ENCODE measurements around the gene PIGO. TPM values are rescaled to one million over a fixed set of nuclear protein-coding genes. Genes with fewer than 3 reads are reported as not detected.

PIGO gene
- total RNA-seq, 1 donor from 2014 or later: 27.8 TPM

GRCh38 chr9:35116898-35117551 is 20.6 kb upstream of the PIGO start:
- Histone ChIP-seq H3K36me3 (ENCODE audit: control insufficient read depth, insufficient read depth, low read length) (no peaks in the 10 kb centered on the region), H3K4me3 (ENCODE audit: low read depth, low read length) (peak overlapping the region; percentile 76), H3K27me3 (ENCODE audit: control insufficient read depth, insufficient read depth, low read length) (no peaks in the 10 kb centered on the region)
- TF ChIP-seq, protein P1, sequence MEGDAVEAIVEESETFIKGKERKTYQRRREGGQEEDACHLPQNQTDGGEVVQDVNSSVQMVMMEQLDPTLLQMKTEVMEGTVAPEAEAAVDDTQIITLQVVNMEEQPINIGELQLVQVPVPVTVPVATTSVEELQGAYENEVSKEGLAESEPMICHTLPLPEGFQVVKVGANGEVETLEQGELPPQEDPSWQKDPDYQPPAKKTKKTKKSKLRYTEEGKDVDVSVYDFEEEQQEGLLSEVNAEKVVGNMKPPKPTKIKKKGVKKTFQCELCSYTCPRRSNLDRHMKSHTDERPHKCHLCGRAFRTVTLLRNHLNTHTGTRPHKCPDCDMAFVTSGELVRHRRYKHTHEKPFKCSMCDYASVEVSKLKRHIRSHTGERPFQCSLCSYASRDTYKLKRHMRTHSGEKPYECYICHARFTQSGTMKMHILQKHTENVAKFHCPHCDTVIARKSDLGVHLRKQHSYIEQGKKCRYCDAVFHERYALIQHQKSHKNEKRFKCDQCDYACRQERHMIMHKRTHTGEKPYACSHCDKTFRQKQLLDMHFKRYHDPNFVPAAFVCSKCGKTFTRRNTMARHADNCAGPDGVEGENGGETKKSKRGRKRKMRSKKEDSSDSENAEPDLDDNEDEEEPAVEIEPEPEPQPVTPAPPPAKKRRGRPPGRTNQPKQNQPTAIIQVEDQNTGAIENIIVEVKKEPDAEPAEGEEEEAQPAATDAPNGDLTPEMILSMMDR (IDR thresholded peaks at IDR 0.05; ENCODE audit: insufficient read depth, low read length, poor library complexity, severe bottlenecking): peak; percentile 96
- no peak for DNase-seq (ENCODE audit: low read depth)

- TF ChIP-seq, protein P1 (IDR thresholded peaks at IDR 0.05; ENCODE audit: insufficient read depth, low read length, poor library complexity, severe bottlenecking): no peak
- peak overlapping the region; percentile 76 for H3K4me3 ChIP-seq (ENCODE audit: low read depth, low read length)
- no peaks in the 10 kb centered on the region for H3K27me3 ChIP-seq (ENCODE audit: control insufficient read depth, insufficient read depth, low read length)
- H3K36me3 ChIP-seq (ENCODE audit: control insufficient read depth, insufficient read depth, low read length): no peaks in the 10 kb centered on the region
- no peak for DNase-seq (ENCODE audit: low read depth)
Observed at GRCh38 chr9:35116539-35116897, 20.1 kb upstream of the PIGO start.

DNA sequence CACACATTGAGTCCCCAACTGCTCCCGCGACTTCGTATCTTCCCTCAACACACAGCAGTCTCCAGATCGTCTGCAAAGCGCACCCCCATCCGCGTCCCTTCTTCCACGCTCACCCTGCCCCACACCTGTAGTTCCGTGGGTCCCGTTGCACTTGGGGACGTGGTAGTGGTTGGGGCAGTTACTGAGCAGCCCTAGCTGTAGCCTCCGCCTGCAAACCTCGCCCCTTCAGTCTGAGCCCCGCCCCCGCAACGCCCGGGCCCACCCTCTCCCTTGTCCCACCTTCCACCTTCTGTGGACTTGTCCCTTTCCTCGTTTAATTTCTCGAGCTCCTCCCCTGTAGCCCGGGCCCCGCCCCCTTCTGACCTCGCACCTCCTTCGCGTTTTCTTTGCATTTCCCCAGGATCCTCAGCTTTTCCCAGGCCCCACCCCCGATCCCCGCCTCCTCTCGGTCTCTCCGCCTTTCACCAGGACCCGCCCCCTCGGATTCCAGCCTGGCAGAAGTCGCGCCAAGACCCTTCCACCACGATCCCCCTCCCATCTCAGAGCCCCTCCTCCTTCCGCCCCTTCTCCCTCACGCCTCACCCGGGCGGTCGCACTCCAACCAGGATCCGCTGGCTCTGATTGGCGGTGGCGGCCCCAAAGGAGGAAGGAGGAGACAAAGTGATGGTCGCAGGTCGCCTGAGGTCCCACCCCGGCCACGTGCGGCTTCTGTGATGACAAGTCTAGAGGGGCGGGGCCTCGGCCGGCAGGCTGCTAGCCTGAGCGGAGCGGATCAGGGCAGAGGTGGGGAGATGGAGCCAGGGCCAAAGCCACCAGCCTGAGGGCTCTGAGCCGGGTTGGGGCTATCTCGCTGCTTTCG is 19.5 kb upstream of the PIGO start, which contains the start of gene ATOSB:
Gene ATOSB, minus strand, starts transcription at position 183 of the 859 bp plus-strand sequence. CDS start 7,588 bp downstream, outside the sequence.
- TF ChIP-seq, protein P1 (IDR thresholded peaks at IDR 0.05; ENCODE audit: insufficient read depth, low read length, poor library complexity, severe bottlenecking): no peak
- no peaks in the 10 kb centered on the region for H3K36me3 ChIP-seq (ENCODE audit: control insufficient read depth, insufficient read depth, low read length)
- H3K27me3 ChIP-seq (ENCODE audit: control insufficient read depth, insufficient read depth, low read length): no peaks in the 10 kb centered on the region
- no peak for DNase-seq (ENCODE audit: low read depth)
- peak within 1 kb of the TSS; percentile 76 for H3K4me3 ChIP-seq (ENCODE audit: low read depth, low read length)

DNA sequence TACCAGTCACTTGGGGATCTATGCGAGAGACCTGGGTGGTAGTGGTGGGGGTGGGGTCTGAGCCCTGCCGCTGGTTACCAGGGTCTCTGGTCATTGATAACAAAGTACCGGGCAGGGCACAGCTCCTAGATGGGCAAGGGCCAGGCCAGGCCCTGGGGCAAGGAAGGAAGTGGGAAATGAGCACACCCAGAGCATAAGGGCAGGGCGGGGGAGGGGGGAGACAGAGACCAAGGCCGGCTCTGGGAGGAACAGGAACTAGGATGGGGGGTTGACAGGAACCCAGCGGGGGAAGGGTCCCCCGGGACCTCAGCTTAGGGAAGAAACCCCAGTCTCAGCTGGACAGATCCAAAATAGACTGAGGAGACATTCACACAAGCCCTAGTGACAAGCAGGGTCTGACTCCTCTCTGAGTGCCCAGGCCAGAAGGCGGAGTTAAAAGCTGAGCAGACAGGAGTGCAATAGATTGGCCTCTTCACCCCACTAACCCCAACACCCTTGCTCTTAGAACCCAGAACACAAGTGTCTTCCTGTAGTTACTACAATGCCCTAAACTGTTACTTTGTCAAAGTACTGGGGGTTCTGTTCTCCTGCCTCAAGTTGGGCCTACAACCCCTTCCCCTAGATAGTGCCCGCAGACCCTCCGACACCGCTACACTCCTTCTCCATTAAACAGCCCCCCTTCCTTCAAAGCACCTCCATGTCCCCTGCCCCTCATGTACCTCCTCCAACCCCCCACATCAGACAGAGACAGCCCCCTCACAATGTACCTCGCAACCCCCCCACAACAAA is 18.6 kb upstream of the PIGO start:
- TF ChIP-seq, protein P1 (IDR thresholded peaks at IDR 0.05; ENCODE audit: insufficient read depth, low read length, poor library complexity, severe bottlenecking): no peak
- Histone ChIP-seq H3K36me3 (ENCODE audit: control insufficient read depth, insufficient read depth, low read length) (no peaks in the 10 kb centered on the region), H3K4me3 (ENCODE audit: low read depth, low read length) (peak overlapping the region; percentile 76), H3K27me3 (ENCODE audit: control insufficient read depth, insufficient read depth, low read length) (no peaks in the 10 kb centered on the region)
- DNase-seq (ENCODE audit: low read depth): no peak

- Histone ChIP-seq H3K36me3 (ENCODE audit: control insufficient read depth, insufficient read depth, low read length) (no peaks in the 10 kb centered on the region), H3K4me3 (ENCODE audit: low read depth, low read length) (peak overlapping the region; percentile 76), H3K27me3 (ENCODE audit: control insufficient read depth, insufficient read depth, low read length) (no peaks in the 10 kb centered on the region)
- TF ChIP-seq, protein P1 (IDR thresholded peaks at IDR 0.05; ENCODE audit: insufficient read depth, low read length, poor library complexity, severe bottlenecking): no peak
- peak; percentile 91 for DNase-seq (ENCODE audit: low read depth)
Observed at GRCh38 chr9:35114113-35114839, 17.9 kb upstream of the PIGO start.

Measured in kidney epithelial cell (primary cell).